ENCODE results near the gene STRIP1.

Gene STRIP1

GRCh38 chr1:109997867-109998229 is 36.6 kb upstream of the STRIP1 start:
- Histone ChIP-seq H3K36me3 (ENCODE audit: insufficient read depth, low read length) (peaks cover 3% of the 10 kb centered on the region; the same call in 1 of the 2 replicates), H3K27me3 (ENCODE audit: insufficient read depth, low read length, poor library complexity, severe bottlenecking) (no peaks in the 10 kb centered on the region), H3K4me2 (ENCODE audit: low read depth, low read length, poor library complexity, severe bottlenecking) (no peak overlapping the region), H3K4me3 (ENCODE audit: low read length, poor library complexity, severe bottlenecking) (no peak overlapping the region), H2AFZ (ENCODE audit: low read length) (no peak overlapping the region), H3K9me3 (ENCODE audit: insufficient read depth, low read depth, low read length) (no peaks in the 10 kb centered on the region), H3K4me1 (ENCODE audit: insufficient read depth, low read length, poor library complexity, severe bottlenecking) (no peaks in the 10 kb centered on the region), H3K9ac (ENCODE audit: low read depth, low read length, poor library complexity, severe bottlenecking) (no peak overlapping the region), H3K9me2 (replicated peaks; ENCODE audit: low read depth, low read length) (no peaks in the 10 kb centered on the region), H3F3A (ENCODE audit: low read depth) (no peaks in the 10 kb centered on the region), H3K79me2 (ENCODE audit: insufficient read depth, low read length) (peaks cover 25% of the 10 kb centered on the region; the same call in 1 of the 2 replicates), H4K20me1 (ENCODE audit: insufficient read depth, low read length, poor library complexity, severe bottlenecking) (peaks cover 7% of the 10 kb centered on the region)
- TF ChIP-seq CTCF (conservative IDR thresholded peaks at IDR 0.05; ENCODE audit: low read length) (no peak), EZH2phosphoT487 (IDR thresholded peaks at IDR 0.05; ENCODE audit: borderline replicate concordance) (no peak)

GRCh38 chr1:110002695-110003094 is 31.7 kb upstream of the STRIP1 start:
- no peak overlapping the region for H3K9ac ChIP-seq (ENCODE audit: low read depth, low read length, poor library complexity, severe bottlenecking)
- H3K4me3 ChIP-seq (ENCODE audit: low read length, poor library complexity, severe bottlenecking), result no peak overlapping the region
- TF ChIP-seq EZH2phosphoT487 (IDR thresholded peaks at IDR 0.05; ENCODE audit: borderline replicate concordance) (no peak), CTCF (conservative IDR thresholded peaks at IDR 0.05; ENCODE audit: low read length) (no peak)
- H3K79me2 ChIP-seq (ENCODE audit: insufficient read depth, low read length), result peaks cover 13% of the 10 kb centered on the region; the same call in 1 of the 2 replicates
- H3K4me2 ChIP-seq (ENCODE audit: low read depth, low read length, poor library complexity, severe bottlenecking), result no peak overlapping the region
- H3K4me1 ChIP-seq (ENCODE audit: insufficient read depth, low read length, poor library complexity, severe bottlenecking), result peaks cover 17% of the 10 kb centered on the region
- no peak overlapping the region for H2AFZ ChIP-seq (ENCODE audit: low read length)
- peaks cover 6% of the 10 kb centered on the region for H4K20me1 ChIP-seq (ENCODE audit: insufficient read depth, low read length, poor library complexity, severe bottlenecking)
- no peaks in the 10 kb centered on the region for H3K36me3 ChIP-seq (ENCODE audit: insufficient read depth, low read length)
- no peaks in the 10 kb centered on the region for H3K9me3 ChIP-seq (ENCODE audit: insufficient read depth, low read depth, low read length)
- no peaks in the 10 kb centered on the region for H3K9me2 ChIP-seq (replicated peaks; ENCODE audit: low read depth, low read length)
- H3K27me3 ChIP-seq (ENCODE audit: insufficient read depth, low read length, poor library complexity, severe bottlenecking), result no peaks in the 10 kb centered on the region
- no peaks in the 10 kb centered on the region for H3F3A ChIP-seq (ENCODE audit: low read depth)

DNA sequence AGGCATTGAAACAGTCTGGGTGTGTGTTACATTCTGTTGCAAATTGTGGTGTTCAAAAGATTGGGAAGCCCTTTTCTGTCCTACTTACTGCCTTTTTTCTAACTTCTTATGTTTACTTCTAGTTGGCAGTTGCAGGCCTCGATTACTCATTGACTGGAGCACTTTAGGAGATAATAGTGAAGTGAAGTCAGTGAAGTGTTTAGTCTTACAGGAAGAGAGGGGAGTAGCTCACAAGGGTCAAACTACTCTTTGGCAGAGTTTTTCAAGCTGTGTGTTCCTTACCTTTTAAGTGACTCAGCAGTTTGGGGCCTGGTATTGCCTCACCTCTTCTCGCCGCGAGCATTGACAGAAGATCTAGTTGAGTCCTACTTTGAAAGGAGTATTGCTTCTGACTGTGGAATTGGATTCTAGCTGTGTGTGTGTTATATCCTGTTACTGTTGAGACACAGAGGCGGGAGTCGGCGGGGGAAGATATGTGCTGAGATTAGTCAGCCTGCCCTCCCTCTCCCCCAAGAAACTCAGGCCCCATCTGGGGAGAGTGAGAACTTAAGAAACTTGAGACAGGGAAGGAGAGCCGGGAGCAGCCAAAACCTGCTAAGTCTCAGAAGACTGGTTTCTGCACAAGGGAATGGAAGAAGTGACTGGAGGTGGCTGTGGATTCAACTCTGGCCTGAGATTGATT is 30.5 kb upstream of the STRIP1 start:
- Histone ChIP-seq H3K4me2 (ENCODE audit: low read depth, low read length, poor library complexity, severe bottlenecking) (peak overlapping the region; percentile 50), H3K36me3 (ENCODE audit: insufficient read depth, low read length) (peaks cover under 1% of the 10 kb centered on the region; the same call in 1 of the 2 replicates), H3K4me3 (ENCODE audit: low read length, poor library complexity, severe bottlenecking) (no peak overlapping the region), H3K27me3 (ENCODE audit: insufficient read depth, low read length, poor library complexity, severe bottlenecking) (no peaks in the 10 kb centered on the region), H3K4me1 (ENCODE audit: insufficient read depth, low read length, poor library complexity, severe bottlenecking) (peaks cover 17% of the 10 kb centered on the region), H3K9me2 (replicated peaks; ENCODE audit: low read depth, low read length) (no peaks in the 10 kb centered on the region), H3F3A (ENCODE audit: low read depth) (no peaks in the 10 kb centered on the region), H3K79me2 (ENCODE audit: insufficient read depth, low read length) (peaks cover 13% of the 10 kb centered on the region; the same call in 1 of the 2 replicates), H4K20me1 (ENCODE audit: insufficient read depth, low read length, poor library complexity, severe bottlenecking) (peaks cover 6% of the 10 kb centered on the region), H3K9me3 (ENCODE audit: insufficient read depth, low read depth, low read length) (no peaks in the 10 kb centered on the region), H2AFZ (ENCODE audit: low read length) (no peak overlapping the region), H3K9ac (ENCODE audit: low read depth, low read length, poor library complexity, severe bottlenecking) (peak overlapping the region; percentile 44)
- TF ChIP-seq CTCF (conservative IDR thresholded peaks at IDR 0.05; ENCODE audit: low read length) (no peak), EZH2phosphoT487 (IDR thresholded peaks at IDR 0.05; ENCODE audit: borderline replicate concordance) (no peak)
